ENCODE results near the gene LRIF1. TPM values are rescaled to one million over a fixed set of nuclear protein-coding genes. Genes with fewer than 3 reads are reported as not detected.
"Not testable (repeated sequence)": the region's sequence is repeated elsewhere in the genome, so short reads cannot be mapped to it uniquely, and the experiment has no call there.

The LRIF1 gene
- total and polyA plus RNA-seq, 2 of the 8 experiments (the other 6 are each of a cell fraction or from before 2014, with no cell fraction given) = 5.2 to 19.3 TPM

DNA sequence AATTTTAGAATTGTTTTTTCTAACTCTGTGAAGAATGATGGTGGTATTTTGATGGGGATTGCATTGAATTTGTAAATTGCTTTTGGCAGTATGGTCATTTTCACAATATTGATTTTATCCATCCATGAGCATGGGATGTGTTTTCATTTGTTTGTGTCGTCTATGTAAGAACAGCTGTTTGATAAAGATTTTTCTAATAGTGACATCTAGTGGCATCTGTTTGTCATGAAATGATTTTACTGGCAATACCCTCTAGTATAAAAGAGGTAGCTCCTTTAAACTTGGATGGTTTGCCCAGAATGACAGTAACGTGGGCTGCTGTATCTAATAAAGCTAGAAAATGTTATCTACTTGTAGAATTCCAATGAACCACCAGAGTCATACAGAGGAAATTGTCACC lies 28.6 kb upstream of the LRIF1 start:
- not testable (repeated sequence) for H2BK120ac ChIP-seq (replicated peaks; ENCODE audit: low read depth, low read length); H2BK12ac ChIP-seq (ENCODE audit: low read depth, low read length); H3K4me2 ChIP-seq (ENCODE audit: insufficient read depth in 1 of 2, low read depth in 2 of 2, low read length in 2 of 2); H4K20me1 ChIP-seq (replicated peaks in 1 of 2; ENCODE audit: control insufficient read depth in 1 of 2, insufficient read depth in 2 of 2, low read length in 2 of 2); H3K56ac ChIP-seq (replicated peaks; ENCODE audit: insufficient read length, low read depth, low read length); H4K5ac ChIP-seq (ENCODE audit: insufficient read length, low read depth, low read length); H2AFZ ChIP-seq (ENCODE audit: low read length); H3K9ac ChIP-seq (replicated peaks in 1 of 4; ENCODE audit: extremely low read depth in 1 of 4, low read depth in 3 of 4, low read length in 3 of 4); H3K4me1 ChIP-seq (replicated peaks in 1 of 4; ENCODE audit: control insufficient read depth in 3 of 4, insufficient read depth in 4 of 4, low read length in 3 of 4); H3K79me1 ChIP-seq (ENCODE audit: low read depth, low read length); H2AK5ac ChIP-seq (ENCODE audit: low read depth, low read length); H3K27me3 ChIP-seq (replicated peaks in 1 of 4; ENCODE audit: control insufficient read depth in 3 of 4, extremely low read depth in 1 of 4, insufficient read depth in 3 of 4, low read length in 3 of 4); H2BK5ac ChIP-seq (ENCODE audit: low read depth, low read length); H3K23me2 ChIP-seq (ENCODE audit: low read depth, low read length); H3K4ac ChIP-seq (replicated peaks; ENCODE audit: insufficient read length, low read depth, low read length); H3K4me3 ChIP-seq (ENCODE audit: extremely low read depth in 1 of 4, insufficient read depth in 2 of 4, low read depth in 3 of 4, low read length in 4 of 4); H3K23ac ChIP-seq (ENCODE audit: insufficient read length); H3K79me2 ChIP-seq (ENCODE audit: control insufficient read depth in 1 of 2, insufficient read depth in 2 of 2, low read length in 2 of 2); H2BK15ac ChIP-seq (ENCODE audit: low read length); H4K8ac ChIP-seq (ENCODE audit: extremely low read depth, insufficient read depth, low read length); H3K9me3 ChIP-seq (ENCODE audit: insufficient read depth in 2 of 2, low read depth in 1 of 2, low read length in 1 of 2); H3K27ac ChIP-seq (ENCODE audit: low read depth, low read length); DNase-seq (ENCODE audit: low read depth in 1 of 2, low spot score in 2 of 2); H3K36me3 ChIP-seq (ENCODE audit: control insufficient read depth in 2 of 4, insufficient read depth in 4 of 4, low read length in 3 of 4); H3K18ac ChIP-seq (ENCODE audit: extremely low read depth, low read length); H2BK20ac ChIP-seq (ENCODE audit: low read length); FAIRE-seq; H3K14ac ChIP-seq (ENCODE audit: insufficient read length); H4K91ac ChIP-seq (replicated peaks; ENCODE audit: insufficient read length, low read length)
- WGBS, 2 experiments (ENCODE audit: extremely low coverage in 1 of 2, insufficient coverage in 1 of 2, insufficient read length in 1 of 2, insufficient replicate concordance in 2 of 2, low coverage in 1 of 2, low lambda C conversion rate in 2 of 2, missing lambda C conversion rate in 1 of 2) = 64% methylated on average over 2 of the region's 2 CpGs; no CpG with 5 or more reads in 1 of the 2 experiments
- CTCF ChIA-PET (ENCODE audit: partially characterized antibody) = interaction anchor here (0.6 to 2.2 kb wide), 6 partner anchors 10 to 209 kb away, joined by 3 to 8 read pairs (median 4); no protein-coding TSS in a partner anchor
- TF ChIP-seq, protein P1, sequence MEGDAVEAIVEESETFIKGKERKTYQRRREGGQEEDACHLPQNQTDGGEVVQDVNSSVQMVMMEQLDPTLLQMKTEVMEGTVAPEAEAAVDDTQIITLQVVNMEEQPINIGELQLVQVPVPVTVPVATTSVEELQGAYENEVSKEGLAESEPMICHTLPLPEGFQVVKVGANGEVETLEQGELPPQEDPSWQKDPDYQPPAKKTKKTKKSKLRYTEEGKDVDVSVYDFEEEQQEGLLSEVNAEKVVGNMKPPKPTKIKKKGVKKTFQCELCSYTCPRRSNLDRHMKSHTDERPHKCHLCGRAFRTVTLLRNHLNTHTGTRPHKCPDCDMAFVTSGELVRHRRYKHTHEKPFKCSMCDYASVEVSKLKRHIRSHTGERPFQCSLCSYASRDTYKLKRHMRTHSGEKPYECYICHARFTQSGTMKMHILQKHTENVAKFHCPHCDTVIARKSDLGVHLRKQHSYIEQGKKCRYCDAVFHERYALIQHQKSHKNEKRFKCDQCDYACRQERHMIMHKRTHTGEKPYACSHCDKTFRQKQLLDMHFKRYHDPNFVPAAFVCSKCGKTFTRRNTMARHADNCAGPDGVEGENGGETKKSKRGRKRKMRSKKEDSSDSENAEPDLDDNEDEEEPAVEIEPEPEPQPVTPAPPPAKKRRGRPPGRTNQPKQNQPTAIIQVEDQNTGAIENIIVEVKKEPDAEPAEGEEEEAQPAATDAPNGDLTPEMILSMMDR (IDR thresholded peaks at IDR 0.05; ENCODE audit: control extremely low read depth in 1 of 3, insufficient read depth in 1 of 3, low read depth in 1 of 3, low read length in 3 of 3) = peak in 1 of 3 experiments; percentile 7; a peak in 2 of 4 replicates
- POLR2A ChIA-PET (ENCODE audit: partially characterized antibody) = interaction anchor here (1.8 kb wide), 1 partner anchor 28 kb away, joined by 8 read pairs; the partner anchor contains the start of gene LRIF1
